Measurements from ENCODE around the gene BAIAP2. TPM values are rescaled to one million over a fixed set of nuclear protein-coding genes. Genes with fewer than 3 reads are reported as not detected.

BAIAP2 gene
- total RNA-seq, 2 experiments from 2014 or later: 5.9 to 6.3 TPM

GRCh38 chr17:81082177-81083073 lies 47.5 kb downstream of the BAIAP2 start:
- H3K4me1 Mint-ChIP-seq (ENCODE audit: low read depth): no peaks in the 10 kb centered on the region
- POLR2A ChIA-PET: no interaction called here
- DNase-seq: no peak

GRCh38 chr17:81083125-81083765 lies 48.3 kb downstream of the BAIAP2 start:
- Mint-ChIP-seq H3K27ac (no peak overlapping the region), H3K4me1 (ENCODE audit: low read depth) (no peaks in the 10 kb centered on the region), H3K27me3 (no peaks in the 10 kb centered on the region), H3K36me3 (ENCODE audit: low read depth) (no peaks in the 10 kb centered on the region), H3K9me3 (no peaks in the 10 kb centered on the region), H3K4me3 (no peak overlapping the region)
- intact Hi-C loops (cut with micrococcal nuclease): no loop called here
- ATAC-seq (no peak), DNase-seq (no peak)
- ChIA-PET POLR2A (no interaction called here), CTCF (interaction anchor here (0.9 kb wide), 1 partner anchor 15 kb away, joined by 3 read pairs; no protein-coding TSS in a partner anchor)
- TF ChIP-seq CTCF (IDR thresholded peaks at IDR 0.05): no peak

More at GRCh38 chr17:81082177-81083073, 47.5 kb downstream of the BAIAP2 start:
- Mint-ChIP-seq H3K36me3 (ENCODE audit: low read depth) (no peaks in the 10 kb centered on the region), H3K27me3 (no peaks in the 10 kb centered on the region), H3K27ac (no peak overlapping the region), H3K9me3 (no peaks in the 10 kb centered on the region), H3K4me3 (no peak overlapping the region)
- intact Hi-C loops (cut with micrococcal nuclease): no loop called here
- ATAC-seq: no peak
- TF ChIP-seq CTCF (IDR thresholded peaks at IDR 0.05): no peak
- CTCF ChIA-PET: interaction anchor here (0.9 kb wide), 1 partner anchor 15 kb away, joined by 3 read pairs; no protein-coding TSS in a partner anchor

- ChIA-PET POLR2A (no interaction called here), CTCF (no interaction called here)
- H3K36me3 Mint-ChIP-seq (ENCODE audit: low read depth): no peaks in the 10 kb centered on the region
- H3K9me3 Mint-ChIP-seq: no peaks in the 10 kb centered on the region
- no peak for DNase-seq
- no peaks in the 10 kb centered on the region for H3K4me1 Mint-ChIP-seq (ENCODE audit: low read depth)
- intact Hi-C loops (cut with micrococcal nuclease): no loop called here
- H3K27ac Mint-ChIP-seq: no peak overlapping the region
- no peak for TF ChIP-seq CTCF (IDR thresholded peaks at IDR 0.05)
- H3K4me3 Mint-ChIP-seq: no peak overlapping the region
- no peaks in the 10 kb centered on the region for H3K27me3 Mint-ChIP-seq
- ATAC-seq: no peak
Measured at GRCh38 chr17:81084680-81085419, 49.9 kb downstream of the BAIAP2 start.

GRCh38 chr17:81085420-81085911 lies 50.5 kb downstream of the BAIAP2 start:
- TF ChIP-seq CTCF (IDR thresholded peaks at IDR 0.05): no peak
- Mint-ChIP-seq H3K27me3 (no peaks in the 10 kb centered on the region), H3K4me1 (ENCODE audit: low read depth) (no peaks in the 10 kb centered on the region), H3K36me3 (ENCODE audit: low read depth) (no peaks in the 10 kb centered on the region), H3K4me3 (no peak overlapping the region), H3K9me3 (no peaks in the 10 kb centered on the region), H3K27ac (no peak overlapping the region)
- CTCF ChIA-PET: interaction anchor here (1.0 kb wide), 1 partner anchor 16 kb away, joined by 3 read pairs; no protein-coding TSS in a partner anchor
- intact Hi-C loops (cut with micrococcal nuclease): no loop called here
- POLR2A ChIA-PET: interaction anchor here (0.8 kb wide), 1 partner anchor 516 kb away, joined by 3 read pairs; no protein-coding TSS in a partner anchor
- DNase-seq (no peak), ATAC-seq (no peak)

Data from activated CD8-positive, alpha-beta T cell treated with anti-CD3 and anti-CD28 coated beads for 36 hours (primary cell).